Measurements from ENCODE around the gene C12orf42.

The C12orf42 gene

GRCh38 chr12:103348935-103349334, 146.8 kb downstream of the C12orf42 start:
- no peak overlapping the region for H3K4me3 ChIP-seq (ENCODE audit: low read depth, low read length)
- no peak for TF ChIP-seq CTCF (IDR thresholded peaks at IDR 0.05; ENCODE audit: low read depth, low read length)

- H3K4me3 ChIP-seq (ENCODE audit: low read depth, low read length), result no peak overlapping the region
- no peak for TF ChIP-seq CTCF (IDR thresholded peaks at IDR 0.05; ENCODE audit: low read depth, low read length)
Observed at GRCh38 chr12:103336940-103337339, 158.8 kb downstream of the C12orf42 start.

- H3K4me3 ChIP-seq (ENCODE audit: low read depth, low read length), result no peak overlapping the region
- no peak for TF ChIP-seq CTCF (IDR thresholded peaks at IDR 0.05; ENCODE audit: low read depth, low read length)
Observed at GRCh38 chr12:103334466-103334865, 161.3 kb downstream of the C12orf42 start.

GRCh38 chr12:103333676-103334075, 162.1 kb downstream of the C12orf42 start:
- TF ChIP-seq CTCF (IDR thresholded peaks at IDR 0.05; ENCODE audit: low read depth, low read length), result no peak
- no peak overlapping the region for H3K4me3 ChIP-seq (ENCODE audit: low read depth, low read length)

- no peak for TF ChIP-seq CTCF (IDR thresholded peaks at IDR 0.05; ENCODE audit: low read depth, low read length)
- H3K4me3 ChIP-seq (ENCODE audit: low read depth, low read length), result no peak overlapping the region
Observed at GRCh38 chr12:103331643-103332042, 164.1 kb downstream of the C12orf42 start.

GRCh38 chr12:103330672-103331071, 165.1 kb downstream of the C12orf42 start:
- TF ChIP-seq CTCF (IDR thresholded peaks at IDR 0.05; ENCODE audit: low read depth, low read length), result no peak
- H3K4me3 ChIP-seq (ENCODE audit: low read depth, low read length), result no peak overlapping the region

- H3K4me3 ChIP-seq (ENCODE audit: low read depth, low read length), result no peak overlapping the region
- no peak for TF ChIP-seq CTCF (IDR thresholded peaks at IDR 0.05; ENCODE audit: low read depth, low read length)
Observed at GRCh38 chr12:103327676-103328075, 168.1 kb downstream of the C12orf42 start.
